ENCODE measurements around the gene SLC4A1AP.

SLC4A1AP gene

GRCh38 chr2:27636766-27637165 lies 26.9 kb upstream of the SLC4A1AP start:
- Mint-ChIP-seq H3K9me3 (no peaks in the 10 kb centered on the region), H3K27me3 (no peaks in the 10 kb centered on the region), H3K4me3 (no peak overlapping the region), H3K27ac (no peak overlapping the region), H3K36me3 (peaks cover 57% of the 10 kb centered on the region), H3K4me1 (peaks cover 12% of the 10 kb centered on the region)
- CTCF ChIA-PET: no interaction called here
- no peak for DNase-seq

GRCh38 chr2:27638037-27638637 lies 25.6 kb upstream of the SLC4A1AP start:
- no peak for DNase-seq
- peaks cover 12% of the 10 kb centered on the region for H3K4me1 Mint-ChIP-seq
- no peaks in the 10 kb centered on the region for H3K27me3 Mint-ChIP-seq
- no peaks in the 10 kb centered on the region for H3K9me3 Mint-ChIP-seq
- no peak overlapping the region for H3K4me3 Mint-ChIP-seq
- H3K27ac Mint-ChIP-seq: peak overlapping the region; percentile 71
- CTCF ChIA-PET: interaction anchor here (0.9 kb wide), 2 partner anchors 42 to 45 kb away, joined by 3 to 4 read pairs; no protein-coding TSS in a partner anchor
- peaks cover 58% of the 10 kb centered on the region for H3K36me3 Mint-ChIP-seq

- CTCF ChIA-PET: no interaction called here
- H3K27me3 Mint-ChIP-seq: no peaks in the 10 kb centered on the region
- no peak overlapping the region for H3K4me3 Mint-ChIP-seq
- peaks cover 12% of the 10 kb centered on the region for H3K4me1 Mint-ChIP-seq
- DNase-seq: no peak
- no peaks in the 10 kb centered on the region for H3K9me3 Mint-ChIP-seq
- no peak overlapping the region for H3K27ac Mint-ChIP-seq
- peaks cover 59% of the 10 kb centered on the region for H3K36me3 Mint-ChIP-seq
These were observed 25.0 kb upstream of the SLC4A1AP start for GRCh38 chr2:27638709-27639108.

- H3K36me3 Mint-ChIP-seq: peaks cover 47% of the 10 kb centered on the region
- CTCF ChIA-PET: interaction anchor here (2.2 kb wide), 1 partner anchor 43 kb away, joined by 6 read pairs; no protein-coding TSS in a partner anchor
- no peak for DNase-seq
- peaks cover 12% of the 10 kb centered on the region for H3K4me1 Mint-ChIP-seq
- no peaks in the 10 kb centered on the region for H3K9me3 Mint-ChIP-seq
- H3K27me3 Mint-ChIP-seq: no peaks in the 10 kb centered on the region
- H3K4me3 Mint-ChIP-seq: no peak overlapping the region
- peak overlapping the region; percentile 6 for H3K27ac Mint-ChIP-seq
These were observed 22.9 kb upstream of the SLC4A1AP start for GRCh38 chr2:27640722-27641245.

- H3K9me3 Mint-ChIP-seq: no peaks in the 10 kb centered on the region
- DNase-seq: no peak
- peaks cover 43% of the 10 kb centered on the region for H3K36me3 Mint-ChIP-seq
- no peak overlapping the region for H3K4me3 Mint-ChIP-seq
- H3K27ac Mint-ChIP-seq: no peak overlapping the region
- H3K27me3 Mint-ChIP-seq: no peaks in the 10 kb centered on the region
- CTCF ChIA-PET: interaction anchor here (0.8 kb wide), 1 partner anchor 13 kb away, joined by 3 read pairs; no protein-coding TSS in a partner anchor
- H3K4me1 Mint-ChIP-seq: no peaks in the 10 kb centered on the region
These were observed 18.5 kb upstream of the SLC4A1AP start for GRCh38 chr2:27645197-27645596.

GRCh38 chr2:27647289-27647688 lies 16.4 kb upstream of the SLC4A1AP start:
- CTCF ChIA-PET: interaction anchor here (1.4 kb wide), 1 partner anchor 36 kb away, joined by 5 read pairs; no protein-coding TSS in a partner anchor
- Mint-ChIP-seq H3K36me3 (peaks cover 35% of the 10 kb centered on the region), H3K27me3 (no peaks in the 10 kb centered on the region), H3K4me1 (no peaks in the 10 kb centered on the region), H3K9me3 (no peaks in the 10 kb centered on the region), H3K4me3 (no peak overlapping the region), H3K27ac (no peak overlapping the region)
- no peak for DNase-seq

GRCh38 chr2:27647737-27648136 lies 16.0 kb upstream of the SLC4A1AP start:
- Mint-ChIP-seq H3K27ac (no peak overlapping the region), H3K36me3 (peaks cover 36% of the 10 kb centered on the region), H3K9me3 (no peaks in the 10 kb centered on the region), H3K27me3 (no peaks in the 10 kb centered on the region), H3K4me1 (no peaks in the 10 kb centered on the region), H3K4me3 (no peak overlapping the region)
- no peak for DNase-seq
- CTCF ChIA-PET: no interaction called here

GRCh38 chr2:27651056-27651455 lies 12.6 kb upstream of the SLC4A1AP start:
- H3K27me3 Mint-ChIP-seq: no peaks in the 10 kb centered on the region
- H3K36me3 Mint-ChIP-seq: peaks cover 53% of the 10 kb centered on the region
- CTCF ChIA-PET: no interaction called here
- H3K4me1 Mint-ChIP-seq: no peaks in the 10 kb centered on the region
- no peaks in the 10 kb centered on the region for H3K9me3 Mint-ChIP-seq
- no peak for DNase-seq
- no peak overlapping the region for H3K27ac Mint-ChIP-seq
- H3K4me3 Mint-ChIP-seq: no peak overlapping the region

- CTCF ChIA-PET: no interaction called here
- Mint-ChIP-seq H3K4me1 (no peaks in the 10 kb centered on the region), H3K36me3 (peaks cover 55% of the 10 kb centered on the region)
These were observed 11.3 kb upstream of the SLC4A1AP start for GRCh38 chr2:27652341-27652740.

GRCh38 chr2:27652790-27653189 lies 10.9 kb upstream of the SLC4A1AP start:
- CTCF ChIA-PET: no interaction called here
- Mint-ChIP-seq H3K36me3 (peaks cover 51% of the 10 kb centered on the region), H3K27me3 (no peaks in the 10 kb centered on the region), H3K4me1 (no peaks in the 10 kb centered on the region), H3K27ac (no peak overlapping the region), H3K9me3 (no peaks in the 10 kb centered on the region), H3K4me3 (no peak overlapping the region)
- no peak for DNase-seq

More at GRCh38 chr2:27652341-27652740, 11.3 kb upstream of the SLC4A1AP start:
- H3K27ac Mint-ChIP-seq: no peak overlapping the region
- no peak overlapping the region for H3K4me3 Mint-ChIP-seq
- no peak for DNase-seq
- H3K27me3 Mint-ChIP-seq: no peaks in the 10 kb centered on the region
- no peaks in the 10 kb centered on the region for H3K9me3 Mint-ChIP-seq

GRCh38 chr2:27653397-27653796 lies 10.3 kb upstream of the SLC4A1AP start:
- Mint-ChIP-seq H3K27ac (no peak overlapping the region), H3K4me3 (no peak overlapping the region), H3K9me3 (no peaks in the 10 kb centered on the region), H3K27me3 (no peaks in the 10 kb centered on the region), H3K4me1 (no peaks in the 10 kb centered on the region), H3K36me3 (peaks cover 49% of the 10 kb centered on the region)
- CTCF ChIA-PET: no interaction called here
- no peak for DNase-seq

- CTCF ChIA-PET: interaction anchor here (1.4 kb wide), 1 partner anchor 28 kb away, joined by 9 read pairs; no protein-coding TSS in a partner anchor
- H3K27me3 Mint-ChIP-seq: no peaks in the 10 kb centered on the region
- peaks cover 53% of the 10 kb centered on the region for H3K36me3 Mint-ChIP-seq
- no peak overlapping the region for H3K4me3 Mint-ChIP-seq
- H3K27ac Mint-ChIP-seq: no peak overlapping the region
- DNase-seq: no peak
- H3K4me1 Mint-ChIP-seq: peaks cover 6% of the 10 kb centered on the region
- no peaks in the 10 kb centered on the region for H3K9me3 Mint-ChIP-seq
These were observed 8.3 kb upstream of the SLC4A1AP start for GRCh38 chr2:27655155-27655951.

- Mint-ChIP-seq H3K27ac (no peak overlapping the region), H3K27me3 (no peaks in the 10 kb centered on the region), H3K4me3 (peak overlapping the region; percentile 18), H3K4me1 (peaks cover 40% of the 10 kb centered on the region), H3K36me3 (peaks cover 33% of the 10 kb centered on the region), H3K9me3 (no peaks in the 10 kb centered on the region)
- CTCF ChIA-PET: no interaction called here
- DNase-seq: no peak
These were observed 2.3 kb upstream of the SLC4A1AP start for GRCh38 chr2:27661371-27661770.

- H3K36me3 Mint-ChIP-seq: peaks cover 38% of the 10 kb centered on the region
- H3K27me3 Mint-ChIP-seq: no peaks in the 10 kb centered on the region
- H3K4me3 Mint-ChIP-seq: peak overlapping the region; percentile 99
- H3K27ac Mint-ChIP-seq: peak overlapping the region; percentile 99
- H3K9me3 Mint-ChIP-seq: no peaks in the 10 kb centered on the region
- CTCF ChIA-PET: interaction anchor here (2.0 kb wide), 1 partner anchor 20 kb away, joined by 16 read pairs; no protein-coding TSS in a partner anchor
- DNase-seq: no peak
- H3K4me1 Mint-ChIP-seq: peaks cover 41% of the 10 kb centered on the region
These were observed 475 bp downstream of the SLC4A1AP start for GRCh38 chr2:27664154-27664574.

All from activated naive CD4-positive, alpha-beta T cell treated with anti-CD3 and anti-CD28 coated beads, Interleukin-2, amount 10 ng/mL, durations not matched to agents 7 days and 5 days (primary cell).